AG09309 (cell line): ENCODE data around the gene DCLRE1B.

ENCODE experiments used
- DNase-seq: peaks from one replicate; pipeline ENCODE4 v3.0.0-alpha.2; 2010; ENCODE audit warnings: low read depth
- H3K4me3 ChIP-seq: 2 replicates; pipeline ENCODE4 v1.5.1; 2011; ENCODE audit warnings: mild to moderate bottlenecking, low read depth, low read length, moderate library complexity; ENCODE audit not compliant: control insufficient read depth
- TF ChIP-seq, protein P1 (sequence below): IDR thresholded peaks from 2 replicates; pipeline ENCODE4 v1.5.1; 2011; ENCODE audit warnings: mild to moderate bottlenecking, low read depth, low read length, inconsistent platforms; ENCODE audit not compliant: insufficient read depth, control insufficient read depth; ENCODE audit errors: missing control alignments

The DCLRE1B gene

DNA sequence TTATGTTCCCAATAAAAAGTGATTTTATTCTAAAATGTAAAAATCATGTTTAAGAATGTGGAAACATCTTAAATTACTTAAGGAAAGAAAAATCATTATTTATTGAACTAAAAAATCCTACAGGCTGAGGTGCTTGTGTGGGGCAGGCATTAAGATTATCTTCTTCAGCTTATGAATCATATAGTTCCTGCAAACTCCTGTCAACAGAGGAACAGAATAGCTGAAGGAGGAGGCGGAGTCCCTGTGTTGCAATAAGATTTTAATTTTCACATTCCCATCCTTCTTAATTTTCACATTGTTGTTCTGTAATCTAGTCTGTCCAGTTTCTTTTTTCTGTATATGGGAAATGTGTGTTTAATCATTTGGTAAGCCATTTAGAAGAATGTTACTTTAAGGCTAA is 53.6 kb downstream of the DCLRE1B start:
- TF ChIP-seq, protein P1, sequence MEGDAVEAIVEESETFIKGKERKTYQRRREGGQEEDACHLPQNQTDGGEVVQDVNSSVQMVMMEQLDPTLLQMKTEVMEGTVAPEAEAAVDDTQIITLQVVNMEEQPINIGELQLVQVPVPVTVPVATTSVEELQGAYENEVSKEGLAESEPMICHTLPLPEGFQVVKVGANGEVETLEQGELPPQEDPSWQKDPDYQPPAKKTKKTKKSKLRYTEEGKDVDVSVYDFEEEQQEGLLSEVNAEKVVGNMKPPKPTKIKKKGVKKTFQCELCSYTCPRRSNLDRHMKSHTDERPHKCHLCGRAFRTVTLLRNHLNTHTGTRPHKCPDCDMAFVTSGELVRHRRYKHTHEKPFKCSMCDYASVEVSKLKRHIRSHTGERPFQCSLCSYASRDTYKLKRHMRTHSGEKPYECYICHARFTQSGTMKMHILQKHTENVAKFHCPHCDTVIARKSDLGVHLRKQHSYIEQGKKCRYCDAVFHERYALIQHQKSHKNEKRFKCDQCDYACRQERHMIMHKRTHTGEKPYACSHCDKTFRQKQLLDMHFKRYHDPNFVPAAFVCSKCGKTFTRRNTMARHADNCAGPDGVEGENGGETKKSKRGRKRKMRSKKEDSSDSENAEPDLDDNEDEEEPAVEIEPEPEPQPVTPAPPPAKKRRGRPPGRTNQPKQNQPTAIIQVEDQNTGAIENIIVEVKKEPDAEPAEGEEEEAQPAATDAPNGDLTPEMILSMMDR, result no peak
- H3K4me3 ChIP-seq, result no peak overlapping the region
- no peak for DNase-seq

GRCh38 chr1:113963281-113963906 is 58.3 kb downstream of the DCLRE1B start:
- DNase-seq, result no peak
- no peak overlapping the region for H3K4me3 ChIP-seq
- TF ChIP-seq, protein P1, result peak; percentile 36
